GM12878 (cell line): Measurements from ENCODE around the gene ZKSCAN1. TPM values are rescaled to one million over a fixed set of nuclear protein-coding genes. Genes with fewer than 3 reads are reported as not detected.

Experiments used
- BCLAF1 ChIP-seq: fragments of 450-650 bp; IDR thresholded peaks from 2 replicates; pipeline ENCODE4 v1.6.1; 2017; ENCODE audit warnings: antibody characterized with exemption, mild to moderate bottlenecking, moderate library complexity
- MTA3 ChIP-seq: IDR thresholded peaks from 2 replicates; pipeline ENCODE4 v1.6.1; 2012; ENCODE audit warnings: low read length, inconsistent platforms, borderline replicate concordance
- NFXL1 ChIP-seq: fragments of 450-650 bp; IDR thresholded peaks from 2 replicates; pipeline ENCODE4 v1.6.1; 2017; ENCODE audit warnings: antibody characterized with exemption, mild to moderate bottlenecking, borderline replicate concordance
- NFYB ChIP-seq: IDR thresholded peaks from 2 replicates; pipeline ENCODE4 v1.6.1; 2011; ENCODE audit warnings: low read depth, mild to moderate bottlenecking, low read length, improper control_type of control experiment, moderate library complexity; ENCODE audit not compliant: insufficient read depth
- POU2F2 ChIP-seq: IDR thresholded peaks from 3 replicates; pipeline ENCODE4 v1.6.1; 2011; ENCODE audit warnings: low read depth, mild to moderate bottlenecking, low read length, borderline replicate concordance
- RELB ChIP-seq: fragments of 450-650 bp; IDR thresholded peaks from 2 replicates; pipeline ENCODE4 v1.6.1; 2017; ENCODE audit warnings: low read depth, mild to moderate bottlenecking, moderate library complexity
- SMAD5 ChIP-seq: IDR thresholded peaks from 2 replicates; pipeline ENCODE4 v1.6.1; 2016; ENCODE audit warnings: antibody characterized with exemption, low read depth
- USF1 ChIP-seq: IDR thresholded peaks from 2 replicates; pipeline ENCODE4 v1.6.1; 2011; ENCODE audit warnings: borderline replicate concordance, low read depth, mild to moderate bottlenecking, moderate library complexity, mixed read lengths, low read length; ENCODE audit not compliant: insufficient read depth; ENCODE audit errors: extremely low read length
- polyA plus RNA-seq, 11 experiments: library from polyadenylated mRNA; depleted of rRNA in 4 of 11; unstranded in 6 of 11; stranded (reverse) in 5 of 11; fragments of >200 nt; fragmentation: Nextera tagmentation in 4 of 11; fragmentation: Illumina TruSeq in 1 of 11; extraction: Ambion mirVana in 4 of 11; extraction: Trizol in 1 of 11; gene quantifications; 1 replicate in 1 of 11; 2 replicates in 10 of 11; pipeline versions ENCODE4 v1.2.1 to v1.2.3, GENCODE V29; 2011 to 2016; ENCODE audit warnings: inconsistent platforms in 2 of 11, missing spikeins in 2 of 11, low read depth in 1 of 11
- total RNA-seq, 4 experiments: library from RNA; depleted of rRNA in 3 of 4; stranded (reverse); fragments of >200 nt in 3 of 4; fragmentation: Illumina TruSeq in 1 of 4; extraction: Trizol in 1 of 4; gene quantifications; 2 replicates each; pipeline versions ENCODE4 v1.2.1 to v1.2.3, GENCODE V29; 2013 to 2021
- TF ChIP-seq, protein P1 (sequence below): IDR thresholded peaks from 2 replicates; pipeline ENCODE4 v1.6.1; 2011; ENCODE audit warnings: low read depth, low read length, improper control_type of control experiment, borderline replicate concordance
- TF ChIP-seq, protein P2 (sequence below): IDR thresholded peaks from 2 replicates; pipeline ENCODE4 v1.6.1; 2011; ENCODE audit warnings: borderline replicate concordance, low read depth, mild to moderate bottlenecking, moderate library complexity, low read length; ENCODE audit not compliant: insufficient read depth, poor library complexity, severe bottlenecking

ZKSCAN1 gene
- total and polyA plus RNA-seq, 10 of the 15 experiments (the other 5 are each of a cell fraction or from before 2014, with no cell fraction given) = 3.2 to 34.4 (median 18.1) TPM

- no peak for TF ChIP-seq RELB
- no peak for TF ChIP-seq MTA3
- TF ChIP-seq, protein P1, sequence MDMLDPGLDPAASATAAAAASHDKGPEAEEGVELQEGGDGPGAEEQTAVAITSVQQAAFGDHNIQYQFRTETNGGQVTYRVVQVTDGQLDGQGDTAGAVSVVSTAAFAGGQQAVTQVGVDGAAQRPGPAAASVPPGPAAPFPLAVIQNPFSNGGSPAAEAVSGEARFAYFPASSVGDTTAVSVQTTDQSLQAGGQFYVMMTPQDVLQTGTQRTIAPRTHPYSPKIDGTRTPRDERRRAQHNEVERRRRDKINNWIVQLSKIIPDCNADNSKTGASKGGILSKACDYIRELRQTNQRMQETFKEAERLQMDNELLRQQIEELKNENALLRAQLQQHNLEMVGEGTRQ = no peak
- no peak for TF ChIP-seq SMAD5
- no peak for TF ChIP-seq BCLAF1
- TF ChIP-seq NFYB = no peak
- no peak for TF ChIP-seq POU2F2
- TF ChIP-seq, protein P2, sequence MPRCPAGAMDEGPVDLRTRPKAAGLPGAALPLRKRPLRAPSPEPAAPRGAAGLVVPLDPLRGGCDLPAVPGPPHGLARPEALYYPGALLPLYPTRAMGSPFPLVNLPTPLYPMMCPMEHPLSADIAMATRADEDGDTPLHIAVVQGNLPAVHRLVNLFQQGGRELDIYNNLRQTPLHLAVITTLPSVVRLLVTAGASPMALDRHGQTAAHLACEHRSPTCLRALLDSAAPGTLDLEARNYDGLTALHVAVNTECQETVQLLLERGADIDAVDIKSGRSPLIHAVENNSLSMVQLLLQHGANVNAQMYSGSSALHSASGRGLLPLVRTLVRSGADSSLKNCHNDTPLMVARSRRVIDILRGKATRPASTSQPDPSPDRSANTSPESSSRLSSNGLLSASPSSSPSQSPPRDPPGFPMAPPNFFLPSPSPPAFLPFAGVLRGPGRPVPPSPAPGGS = no peak
- TF ChIP-seq USF1 = no peak
- TF ChIP-seq NFXL1 = no peak
Measured at GRCh38 chr7:100017300-100017699, 1.9 kb downstream of the ZKSCAN1 start (continued).
